H1 (cell line): Measurements from ENCODE around the gene TRABD. TPM values are rescaled to one million over a fixed set of nuclear protein-coding genes. Genes with fewer than 3 reads are reported as not detected.
"Not testable (repeated sequence)": the region's sequence is repeated elsewhere in the genome, so short reads cannot be mapped to it uniquely, and the experiment has no call there.

Experiments used
- CTCF ChIA-PET: fragments of 300-600 bp; sonication (Branson Sonifier 250); formaldehyde crosslinking; loops from one replicate; lab custom pipeline; 2021; ENCODE audit not compliant: partially characterized antibody; lab: Charles Lee
- POLR2A ChIA-PET: fragments of 300-600 bp; sonication (Branson Sonifier 250); formaldehyde crosslinking; loops from one replicate; lab custom pipeline; 2021; ENCODE audit warnings: inconsistent platforms; ENCODE audit not compliant: partially characterized antibody; lab: Charles Lee
- DNase-seq, 2 experiments: peaks; one replicate each; pipeline versions ENCODE4 v3.0.0 to v3.0.0-alpha.2; 2010 to 2022; ENCODE audit warnings: low spot score in 2 of 2, low read depth in 1 of 2, mixed read lengths in 1 of 2
- FAIRE-seq: peaks from 2 replicates; lab custom pipeline; 2011; peaks lifted over from hg19 to GRCh38; lab: Jason Lieb, UNC
- H2AFZ ChIP-seq: 2 replicates; pipeline ENCODE4 v1.8.1; 2012; ENCODE audit warnings: low read length, inconsistent platforms
- H2AK5ac ChIP-seq: 2 replicates; pipeline ENCODE4 v1.6.1; 2013; ENCODE audit warnings: low read depth, low read length
- H2BK120ac ChIP-seq: replicated peaks from 2 replicates; pipeline ENCODE3; 2013; ENCODE audit warnings: low read depth, low read length, inconsistent platforms
- H2BK12ac ChIP-seq: 2 replicates; pipeline ENCODE4 v1.6.1; 2013; ENCODE audit warnings: low read depth, low read length
- H2BK15ac ChIP-seq: 2 replicates; pipeline ENCODE4 v1.6.1; 2013; ENCODE audit warnings: low read length
- H2BK20ac ChIP-seq: 2 replicates; pipeline ENCODE4 v1.6.1; 2013; ENCODE audit warnings: low read length
- H2BK5ac ChIP-seq: 2 replicates; pipeline ENCODE4 v1.6.1; 2013; ENCODE audit warnings: low read depth, low read length
- H3K14ac ChIP-seq: 2 replicates; pipeline ENCODE4 v1.6.1; 2013; ENCODE audit warnings: inconsistent platforms; ENCODE audit not compliant: insufficient read length
- H3K18ac ChIP-seq: 2 replicates; pipeline ENCODE4 v1.6.1; 2013; ENCODE audit warnings: low read length; ENCODE audit errors: extremely low read depth
- H3K23ac ChIP-seq: 2 replicates; pipeline ENCODE4 v1.6.1; 2013; ENCODE audit warnings: inconsistent platforms; ENCODE audit not compliant: insufficient read length
- H3K23me2 ChIP-seq: 2 replicates; pipeline ENCODE4 v1.6.1; 2013; ENCODE audit warnings: low read depth, low read length
- H3K27ac ChIP-seq: 2 replicates; pipeline ENCODE4 v1.6.1; 2011; ENCODE audit warnings: low read depth, low read length, inconsistent platforms
- H3K27me3 ChIP-seq, 4 experiments: replicated peaks in 1 of 4; 1 replicate in 1 of 4; 2 replicates in 3 of 4; pipeline versions ENCODE4 v1.6.1 to v1.8.1; 2011 to 2013; ENCODE audit warnings: low read length in 3 of 4, mild to moderate bottlenecking in 3 of 4, inconsistent platforms in 2 of 4, mixed read lengths in 2 of 4, moderate library complexity in 1 of 4; ENCODE audit not compliant: control insufficient read depth in 3 of 4, insufficient read depth in 3 of 4; ENCODE audit errors: extremely low read depth in 1 of 4
- H3K36me3 ChIP-seq, 4 experiments: 2 replicates each; pipeline versions ENCODE4 v1.6.1 to v1.8.1; 2011 to 2013; ENCODE audit warnings: mild to moderate bottlenecking in 4 of 4, low read length in 3 of 4, moderate library complexity in 2 of 4, control low read depth in 1 of 4, inconsistent platforms in 1 of 4; ENCODE audit not compliant: insufficient read depth in 4 of 4, control insufficient read depth in 2 of 4
- H3K4ac ChIP-seq: replicated peaks from 2 replicates; pipeline ENCODE3; 2013; ENCODE audit warnings: low read length, low read depth, mixed read lengths, inconsistent platforms; ENCODE audit not compliant: insufficient read length
- H3K4me1 ChIP-seq, 4 experiments: replicated peaks in 1 of 4; 1 replicate in 1 of 4; 2 replicates in 3 of 4; pipeline versions ENCODE4 v1.6.1 to v1.8.1; 2011 to 2013; ENCODE audit warnings: low read length in 3 of 4, inconsistent platforms in 2 of 4, mixed read lengths in 1 of 4; ENCODE audit not compliant: insufficient read depth in 4 of 4, control insufficient read depth in 3 of 4
- H3K4me2 ChIP-seq, 2 experiments: 2 replicates each; pipeline versions ENCODE4 v1.6.1 to v1.8.1; 2011 to 2013; ENCODE audit warnings: low read depth in 2 of 2, low read length in 2 of 2, control low read depth in 1 of 2, inconsistent platforms in 1 of 2, mild to moderate bottlenecking in 1 of 2; ENCODE audit not compliant: insufficient read depth in 1 of 2
- H3K4me3 ChIP-seq, 4 experiments: fragments of 200-600, 300-600 bp in 1 of 4; sonication (generic), shearing (Covaris generic), sonication (Bioruptor Twin) in 1 of 4; 2 replicates each; pipeline versions ENCODE4 v1.5.1 to v1.8.1; 2011 to 2016; ENCODE audit warnings: low read length in 4 of 4, low read depth in 3 of 4, control low read depth in 2 of 4, inconsistent platforms in 2 of 4, mild to moderate bottlenecking in 2 of 4, mixed read lengths in 1 of 4, moderate library complexity in 1 of 4; ENCODE audit not compliant: insufficient read depth in 2 of 4; ENCODE audit errors: extremely low read depth in 1 of 4
- H3K56ac ChIP-seq: replicated peaks from 2 replicates; pipeline ENCODE3; 2013; ENCODE audit warnings: low read depth, mild to moderate bottlenecking, mixed read lengths, low read length, inconsistent platforms; ENCODE audit not compliant: insufficient read length
- H3K79me1 ChIP-seq: 2 replicates; pipeline ENCODE4 v1.6.1; 2013; ENCODE audit warnings: low read depth, low read length, control low read depth
- H3K79me2 ChIP-seq, 2 experiments: 2 replicates each; pipeline versions ENCODE4 v1.6.1 to v1.8.1; 2012 to 2013; ENCODE audit warnings: low read length in 2 of 2, mild to moderate bottlenecking in 2 of 2, inconsistent platforms in 1 of 2; ENCODE audit not compliant: insufficient read depth in 2 of 2, control insufficient read depth in 1 of 2
- H3K9ac ChIP-seq, 4 experiments: replicated peaks in 1 of 4; 1 replicate in 1 of 4; 2 replicates in 3 of 4; pipeline versions ENCODE4 v1.6.1 to v1.8.1; 2011 to 2013; ENCODE audit warnings: low read depth in 3 of 4, low read length in 3 of 4, control low read depth in 2 of 4, mild to moderate bottlenecking in 2 of 4, moderate library complexity in 2 of 4, inconsistent platforms in 1 of 4; ENCODE audit errors: extremely low read depth in 1 of 4
- H3K9me3 ChIP-seq, 2 experiments: 2 replicates each; pipeline versions ENCODE4 v1.6.1 to v1.8.1; 2012 to 2013; ENCODE audit warnings: mild to moderate bottlenecking in 2 of 2, moderate library complexity in 2 of 2, control low read depth in 1 of 2, inconsistent platforms in 1 of 2, low read depth in 1 of 2, low read length in 1 of 2, mixed read lengths in 1 of 2; ENCODE audit not compliant: insufficient read depth in 2 of 2
- H4K20me1 ChIP-seq, 2 experiments: replicated peaks in 1 of 2; 2 replicates each; pipeline versions ENCODE3 to v1.8.1; 2011 to 2013; ENCODE audit warnings: inconsistent platforms in 2 of 2, low read length in 2 of 2, mild to moderate bottlenecking in 1 of 2; ENCODE audit not compliant: insufficient read depth in 2 of 2, control insufficient read depth in 1 of 2
- H4K5ac ChIP-seq: 2 replicates; pipeline ENCODE4 v1.6.1; 2013; ENCODE audit warnings: low read length, low read depth, mixed read lengths, inconsistent platforms; ENCODE audit not compliant: insufficient read length
- H4K8ac ChIP-seq: 2 replicates; pipeline ENCODE4 v1.8.0; 2013; ENCODE audit warnings: mild to moderate bottlenecking, moderate library complexity, low read length, inconsistent platforms; ENCODE audit not compliant: insufficient read depth; ENCODE audit errors: extremely low read depth
- H4K91ac ChIP-seq: replicated peaks from 2 replicates; pipeline ENCODE3; 2013; ENCODE audit warnings: low read length, mixed read lengths, inconsistent platforms; ENCODE audit not compliant: insufficient read length
- whole genome bisulfite sequencing, 2 experiments: shearing (Covaris generic) in 1 of 2; methylation state at CpG; one replicate each; pipeline versions ENCODE4 v1.1.6 to v1.1.7; 2013 to 2015; ENCODE audit warnings: low lambda C conversion rate in 2 of 2, mixed read lengths in 2 of 2, inconsistent platforms in 1 of 2, low coverage in 1 of 2, missing lambda C conversion rate in 1 of 2; ENCODE audit not compliant: insufficient replicate concordance in 2 of 2, insufficient coverage in 1 of 2, insufficient read length in 1 of 2; ENCODE audit errors: extremely low coverage in 1 of 2, missing lambda C conversion rate in 1 of 2; 5-methylcytosine and 5-hydroxymethylcytosine counted together
- polyA plus RNA-seq, 7 experiments: library from polyadenylated mRNA; depleted of rRNA in 3 of 7; stranded (reverse) in 5 of 7; unstranded in 2 of 7; fragments of >200 nt in 5 of 7; fragments of 200-250 nt in 2 of 7; gene quantifications; 1 replicate in 5 of 7; 2 replicates in 1 of 7; 4 replicates in 1 of 7; pipeline versions ENCODE4 v1.2.1 to v1.2.3, GENCODE V29; 2011 to 2013; ENCODE audit warnings: missing spikeins in 2 of 7, mixed read lengths in 2 of 7
- total RNA-seq: library from RNA; stranded (reverse); fragmentation: NEBNext Ultra II Directional; extraction: Animal tissue kit (Norgen Biotek cat#: 25700); gene quantifications from 2 replicates; pipeline ENCODE4 v1.2.1, GENCODE V29; 2021

TRABD gene
- total and polyA plus RNA-seq, 2 of the 8 experiments (the other 6 are each of a cell fraction or from before 2014, with no cell fraction given): 44.2 to 57.5 TPM

GRCh38 chr22:50147258-50148165 is 38.2 kb upstream of the TRABD start:
- H3K4me3 ChIP-seq, H3K23ac ChIP-seq, H2AFZ ChIP-seq, H3K27ac ChIP-seq, H3K9me3 ChIP-seq, H3K4me2 ChIP-seq, H3K27me3 ChIP-seq, H2BK120ac ChIP-seq, H4K91ac ChIP-seq, H2BK20ac ChIP-seq, H3K79me1 ChIP-seq, H2AK5ac ChIP-seq, H3K4me1 ChIP-seq, H3K79me2 ChIP-seq, H2BK5ac ChIP-seq, H3K4ac ChIP-seq, H4K20me1 ChIP-seq, FAIRE-seq, H2BK12ac ChIP-seq, H3K36me3 ChIP-seq, H3K18ac ChIP-seq, H3K56ac ChIP-seq, H4K5ac ChIP-seq, H3K14ac ChIP-seq, DNase-seq, H3K23me2 ChIP-seq, H3K9ac ChIP-seq: not testable (repeated sequence)
- ChIA-PET CTCF (interaction anchor here (0.9 to 9.4 kb wide), 11 partner anchors 9 to 219 kb away, joined by 3 to 83 read pairs (median 4); no protein-coding TSS in a partner anchor), POLR2A (interaction anchor here (1.4 to 1.5 kb wide), 2 partner anchors 20 to 40 kb away, joined by 4 to 5 read pairs; no protein-coding TSS in a partner anchor)
- Histone ChIP-seq H2BK15ac (0 out of 2 replicates have a peak overlapping the region, but pooled peaks have one; percentile 5), H4K8ac (peak overlapping the region; percentile 63; the same call in 1 of the 2 replicates)
- 73% methylated on average over 12 of the region's 26 CpGs; no CpG with 5 or more reads in 1 of the 2 experiments for WGBS, 2 experiments
